HG03066 (cell line): ENCODE data around the gene TMEM88.

Experiments
- ATAC-seq: cut with Tn5 transposase; IDR thresholded peaks from one replicate; pipeline ENCODE4 v1.9.1; 2021; ENCODE audit warnings: low read depth; ENCODE audit not compliant: unreplicated experiment

Gene TMEM88

DNA sequence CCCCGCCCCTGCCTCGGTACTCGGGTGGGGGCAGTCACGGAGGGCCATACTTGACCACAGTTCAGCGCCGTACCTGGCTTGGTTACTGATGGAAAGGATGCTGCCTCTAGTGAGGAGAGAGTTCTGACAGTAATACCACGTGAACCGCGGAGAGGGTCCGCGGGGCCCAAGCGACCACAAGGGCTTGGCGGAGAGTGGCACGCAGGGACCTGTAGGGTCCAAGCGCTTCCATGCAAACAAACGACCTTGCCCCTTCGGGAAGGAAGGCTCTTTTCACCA, 11.7 kb upstream of the TMEM88 start:
- ATAC-seq, result no peak

DNA sequence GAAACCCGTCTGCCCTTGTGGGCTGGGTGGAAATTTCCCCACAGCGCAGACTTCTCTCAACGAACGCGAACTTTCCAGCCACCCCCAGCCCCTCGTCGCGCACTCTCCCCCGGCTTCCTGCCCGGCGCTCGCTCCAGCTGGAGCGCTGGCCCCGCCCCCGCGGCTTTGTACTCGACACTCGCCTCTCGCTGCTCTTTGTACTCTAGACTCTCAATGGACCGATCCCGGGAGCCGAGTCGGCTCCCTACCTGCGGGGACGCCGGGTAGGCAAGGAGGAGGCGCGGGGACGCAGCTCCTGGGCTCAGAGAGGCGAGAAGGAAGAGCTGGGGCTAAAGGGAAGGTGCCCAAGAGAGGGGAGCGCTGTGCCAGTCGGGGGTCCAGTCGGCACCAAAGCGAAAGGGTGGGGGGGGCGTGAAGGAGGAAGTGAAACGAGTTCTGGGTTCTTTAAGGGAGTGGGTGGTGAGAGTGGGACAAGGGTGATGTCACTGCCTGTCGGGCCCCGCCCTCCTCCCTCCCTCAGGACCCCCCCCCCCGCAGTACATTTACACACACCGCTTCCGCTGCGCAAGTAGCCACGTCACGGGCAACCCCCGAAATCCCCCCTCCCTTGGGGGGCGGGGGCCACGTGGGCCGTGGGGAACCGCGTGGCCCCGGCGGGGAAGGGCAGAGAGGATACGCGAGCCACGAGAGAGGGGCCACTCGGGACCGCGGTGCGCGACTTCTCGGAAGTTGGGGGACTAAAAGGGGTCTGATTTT, 11.2 kb upstream of the TMEM88 start:
- ATAC-seq, result no peak

DNA sequence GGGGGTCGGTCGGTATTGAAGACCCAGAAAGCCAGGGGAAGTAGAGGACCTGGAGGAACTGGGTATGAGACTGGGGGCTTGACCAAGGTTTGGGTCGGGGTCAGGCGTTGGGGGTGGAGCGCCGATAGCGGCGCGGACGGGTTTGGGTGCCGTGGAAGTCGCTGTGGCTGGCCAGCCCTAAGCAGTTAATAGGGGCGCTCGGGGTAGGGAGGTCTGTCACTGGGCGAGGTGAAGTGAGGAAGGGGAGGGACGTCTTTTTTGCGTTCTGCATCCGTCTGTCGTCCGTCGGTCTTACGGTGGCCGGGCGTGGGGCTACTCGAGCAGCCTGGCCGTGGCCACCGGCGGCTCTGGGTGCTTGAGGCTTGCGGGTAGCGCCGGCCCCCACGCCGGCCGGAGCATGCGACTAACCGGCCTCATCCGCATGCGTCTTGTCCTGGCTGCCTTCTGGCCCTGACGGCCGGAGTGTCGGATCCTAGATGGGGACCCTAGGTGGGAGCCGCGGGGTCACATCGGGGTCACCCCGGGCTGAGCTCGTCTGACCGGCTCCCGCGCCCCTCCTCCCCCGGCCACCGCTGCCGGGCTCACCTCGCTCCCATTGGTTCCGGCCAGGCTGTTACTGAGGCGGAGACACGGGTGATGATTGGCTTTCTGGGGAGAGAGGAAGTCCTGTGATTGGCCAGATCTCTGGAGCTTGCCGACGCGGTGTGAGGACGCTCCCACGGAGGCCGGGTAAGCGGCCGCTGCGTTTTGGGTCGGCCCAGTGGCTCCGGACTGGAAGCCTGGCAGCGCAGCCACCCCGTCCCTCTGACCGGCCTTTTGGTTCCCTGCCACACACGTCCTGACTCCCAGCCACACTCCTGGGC, 10.3 kb upstream of the TMEM88 start:
- ATAC-seq, result peak; percentile 38

DNA sequence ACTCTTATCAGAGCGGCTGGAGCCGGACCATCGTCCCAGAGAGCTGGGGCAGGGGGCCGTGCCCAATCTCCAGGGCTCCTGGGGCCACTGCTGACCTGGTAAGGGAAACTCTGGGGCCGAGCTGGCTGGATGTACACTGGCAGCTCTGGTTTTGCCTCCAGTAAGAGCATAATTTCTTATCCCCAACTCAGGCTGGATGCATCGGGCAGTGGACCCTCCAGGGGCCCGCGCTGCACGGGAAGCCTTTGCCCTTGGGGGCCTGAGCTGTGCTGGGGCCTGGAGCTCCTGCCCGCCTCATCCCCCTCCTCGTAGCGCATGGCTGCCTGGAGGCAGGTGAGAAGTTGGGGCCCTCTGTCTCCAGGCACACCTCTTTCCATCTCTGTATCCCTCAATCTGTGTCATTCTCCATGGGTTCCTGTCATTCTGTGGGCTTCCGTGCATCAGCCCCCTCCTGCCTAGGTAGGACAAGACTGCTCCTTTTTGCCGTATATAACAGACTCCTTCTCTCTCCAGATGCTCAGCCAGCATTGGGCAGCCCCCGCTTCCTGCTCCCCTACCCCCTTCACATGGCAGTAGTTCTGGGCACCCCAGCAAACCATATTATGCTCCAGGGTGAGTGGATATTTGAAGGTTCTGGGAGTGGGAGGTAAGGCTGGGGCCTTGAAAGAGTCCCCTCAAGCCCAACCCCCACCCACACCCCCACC, 9.4 kb upstream of the TMEM88 start:
- ATAC-seq, result no peak

DNA sequence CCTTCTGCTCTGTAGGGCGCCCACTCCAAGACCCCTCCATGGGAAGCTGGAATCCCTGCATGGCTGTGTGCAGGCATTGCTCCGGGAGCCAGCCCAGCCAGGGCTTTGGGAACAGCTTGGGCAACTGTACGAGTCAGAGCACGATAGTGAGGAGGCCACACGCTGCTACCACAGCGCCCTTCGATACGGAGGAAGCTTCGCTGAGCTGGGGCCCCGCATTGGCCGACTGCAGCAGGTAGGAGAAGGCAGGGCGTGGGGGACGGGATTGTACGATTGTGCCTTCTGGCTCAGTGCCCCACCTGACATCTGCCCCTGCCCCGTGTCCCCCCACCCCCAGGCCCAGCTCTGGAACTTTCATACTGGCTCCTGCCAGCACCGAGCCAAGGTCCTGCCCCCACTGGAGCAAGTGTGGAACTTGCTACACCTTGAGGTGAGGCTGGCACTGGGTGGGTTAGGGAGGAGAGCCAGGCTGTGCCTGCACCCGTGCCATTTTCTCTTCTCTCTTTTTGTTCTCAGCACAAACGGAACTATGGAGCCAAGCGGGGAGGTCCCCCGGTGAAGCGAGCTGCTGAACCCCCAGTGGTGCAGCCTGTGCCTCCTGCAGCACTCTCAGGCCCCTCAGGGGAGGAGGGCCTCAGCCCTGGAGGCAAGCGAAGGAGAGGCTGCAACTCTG, 8.7 kb upstream of the TMEM88 start:
- no peak for ATAC-seq

DNA sequence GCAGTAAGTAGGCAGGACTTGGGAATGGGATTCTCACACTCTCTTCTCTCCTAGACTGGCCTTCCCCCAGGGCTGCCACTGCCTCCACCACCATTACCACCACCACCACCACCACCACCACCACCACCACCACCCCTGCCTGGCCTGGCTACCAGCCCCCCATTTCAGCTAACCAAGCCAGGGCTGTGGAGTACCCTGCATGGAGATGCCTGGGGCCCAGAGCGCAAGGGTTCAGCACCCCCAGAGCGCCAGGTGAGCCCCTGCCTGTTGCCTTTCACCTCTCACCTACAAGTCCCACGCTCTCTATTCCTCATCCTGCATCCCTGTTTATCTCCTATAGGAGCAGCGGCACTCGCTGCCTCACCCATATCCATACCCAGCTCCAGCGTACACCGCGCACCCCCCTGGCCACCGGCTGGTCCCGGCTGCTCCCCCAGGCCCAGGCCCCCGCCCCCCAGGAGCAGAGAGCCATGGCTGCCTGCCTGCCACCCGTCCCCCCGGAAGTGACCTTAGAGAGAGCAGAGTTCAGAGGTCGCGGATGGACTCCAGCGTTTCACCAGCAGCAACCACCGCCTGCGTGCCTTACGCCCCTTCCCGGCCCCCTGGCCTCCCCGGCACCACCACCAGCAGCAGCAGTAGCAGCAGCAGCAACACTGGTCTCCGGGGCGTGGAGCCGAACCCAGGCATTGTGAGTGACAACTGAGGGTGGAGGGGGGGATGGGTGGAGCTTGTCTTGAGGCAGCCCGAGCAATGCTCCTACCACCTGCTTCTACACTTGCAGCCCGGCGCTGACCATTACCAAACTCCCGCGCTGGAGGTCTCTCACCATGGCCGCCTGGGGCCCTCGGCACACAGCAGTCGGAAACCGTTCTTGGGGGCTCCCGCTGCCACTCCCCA, 7.9 kb upstream of the TMEM88 start:
- ATAC-seq, result no peak

DNA sequence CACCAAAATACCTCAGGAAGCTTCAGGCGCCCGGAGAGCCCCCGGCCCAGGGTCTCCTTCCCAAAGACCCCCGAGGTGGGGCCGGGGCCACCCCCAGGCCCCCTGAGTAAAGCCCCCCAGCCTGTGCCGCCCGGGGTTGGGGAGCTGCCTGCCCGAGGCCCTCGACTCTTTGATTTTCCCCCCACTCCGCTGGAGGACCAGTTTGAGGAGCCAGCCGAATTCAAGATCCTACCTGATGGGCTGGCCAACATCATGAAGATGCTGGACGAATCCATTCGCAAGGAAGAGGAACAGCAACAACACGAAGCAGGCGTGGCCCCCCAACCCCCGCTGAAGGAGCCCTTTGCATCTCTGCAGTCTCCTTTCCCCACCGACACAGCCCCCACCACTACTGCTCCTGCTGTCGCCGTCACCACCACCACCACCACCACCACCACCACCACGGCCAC, 6.7 kb upstream of the TMEM88 start:
- no peak for ATAC-seq

DNA sequence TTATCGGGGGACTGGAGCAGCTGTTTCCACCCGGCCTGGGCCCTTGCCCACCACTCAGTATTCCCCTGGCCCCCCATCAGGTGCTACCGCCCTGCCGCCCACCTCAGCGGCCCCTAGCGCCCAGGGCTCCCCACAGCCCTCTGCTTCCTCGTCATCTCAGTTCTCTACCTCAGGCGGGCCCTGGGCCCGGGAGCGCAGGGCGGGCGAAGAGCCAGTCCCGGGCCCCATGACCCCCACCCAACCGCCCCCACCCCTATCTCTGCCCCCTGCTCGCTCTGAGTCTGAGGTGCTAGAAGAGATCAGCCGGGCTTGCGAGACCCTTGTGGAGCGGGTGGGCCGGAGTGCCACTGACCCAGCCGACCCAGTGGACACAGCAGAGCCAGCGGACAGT, 6.1 kb upstream of the TMEM88 start:
- no peak for ATAC-seq

DNA sequence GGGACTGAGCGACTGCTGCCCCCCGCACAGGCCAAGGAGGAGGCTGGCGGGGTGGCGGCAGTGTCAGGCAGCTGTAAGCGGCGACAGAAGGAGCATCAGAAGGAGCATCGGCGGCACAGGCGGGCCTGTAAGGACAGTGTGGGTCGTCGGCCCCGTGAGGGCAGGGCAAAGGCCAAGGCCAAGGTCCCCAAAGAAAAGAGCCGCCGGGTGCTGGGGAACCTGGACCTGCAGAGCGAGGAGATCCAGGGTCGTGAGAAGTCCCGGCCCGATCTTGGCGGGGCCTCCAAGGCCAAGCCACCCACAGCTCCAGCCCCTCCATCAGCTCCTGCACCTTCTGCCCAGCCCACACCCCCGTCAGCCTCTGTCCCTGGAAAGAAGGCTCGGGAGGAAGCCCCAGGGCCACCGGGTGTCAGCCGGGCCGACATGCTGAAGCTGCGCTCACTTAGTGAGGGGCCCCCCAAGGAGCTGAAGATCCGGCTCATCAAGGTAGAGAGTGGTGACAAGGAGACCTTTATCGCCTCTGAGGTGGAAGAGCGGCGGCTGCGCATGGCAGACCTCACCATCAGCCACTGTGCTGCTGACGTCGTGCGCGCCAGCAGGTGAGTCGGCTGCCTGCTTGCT, 5.6 kb upstream of the TMEM88 start:
- ATAC-seq, result no peak

DNA sequence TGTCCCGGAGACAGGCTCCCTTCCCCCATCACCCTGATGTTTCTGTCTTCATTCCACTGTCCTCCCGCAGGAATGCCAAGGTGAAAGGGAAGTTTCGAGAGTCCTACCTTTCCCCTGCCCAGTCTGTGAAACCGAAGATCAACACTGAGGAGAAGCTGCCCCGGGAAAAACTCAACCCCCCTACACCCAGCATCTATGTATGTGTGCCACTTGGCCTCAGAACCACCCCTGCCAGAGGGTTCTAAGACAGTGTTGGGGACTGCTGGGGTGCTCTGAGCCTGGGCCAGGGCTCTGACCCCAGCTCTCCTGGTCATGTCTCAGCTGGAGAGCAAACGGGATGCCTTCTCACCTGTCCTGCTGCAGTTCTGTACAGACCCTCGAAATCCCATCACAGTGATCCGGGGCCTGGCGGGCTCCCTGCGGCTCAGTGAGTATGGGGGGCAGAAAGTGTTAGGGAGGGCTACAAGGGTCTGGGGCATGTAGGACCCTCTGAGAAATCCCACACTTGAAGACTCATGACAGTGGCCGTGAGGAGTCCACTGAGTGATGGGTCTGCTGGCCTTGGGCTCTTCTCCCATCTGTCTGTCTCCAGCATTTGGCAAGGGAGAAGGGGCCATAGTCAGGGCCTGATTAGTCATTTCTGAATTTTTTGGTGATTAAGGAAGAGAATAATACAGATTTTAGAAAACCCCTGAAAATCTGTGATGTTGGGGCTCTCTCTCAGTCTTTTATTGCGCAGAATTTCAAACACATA, 4.9 kb upstream of the TMEM88 start:
- ATAC-seq, result no peak

DNA sequence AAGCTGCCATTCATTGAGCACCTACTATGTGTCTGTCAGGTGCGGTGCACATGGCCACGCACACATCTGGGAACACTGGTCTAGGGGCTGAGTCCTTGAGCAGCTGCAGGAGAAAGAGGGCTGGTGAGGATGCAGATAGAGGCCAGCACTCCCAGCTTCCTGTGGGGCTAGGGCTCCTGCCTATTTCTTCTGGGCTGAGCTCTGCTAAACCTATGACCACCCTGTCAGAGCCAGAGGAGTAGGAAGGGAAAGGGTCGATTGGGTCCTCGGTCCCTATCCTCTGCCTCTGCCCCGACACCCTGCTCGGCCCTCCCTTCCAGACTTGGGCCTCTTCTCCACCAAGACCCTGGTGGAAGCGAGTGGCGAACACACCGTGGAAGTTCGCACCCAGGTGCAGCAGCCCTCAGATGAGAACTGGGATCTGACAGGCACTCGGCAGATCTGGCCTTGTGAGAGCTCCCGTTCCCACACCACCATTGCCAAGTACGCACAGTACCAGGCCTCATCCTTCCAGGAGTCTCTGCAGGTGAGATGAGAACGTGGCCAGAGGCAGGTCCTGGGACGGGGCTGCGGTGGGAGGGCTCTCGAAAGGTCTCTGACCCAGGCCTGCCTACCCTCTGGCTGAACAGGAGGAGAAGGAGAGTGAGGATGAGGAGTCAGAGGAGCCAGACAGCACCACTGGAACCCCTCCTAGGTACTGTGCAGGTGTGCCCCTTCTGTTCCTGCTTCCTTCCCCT, 4.0 kb upstream of the TMEM88 start:
- no peak for ATAC-seq

DNA sequence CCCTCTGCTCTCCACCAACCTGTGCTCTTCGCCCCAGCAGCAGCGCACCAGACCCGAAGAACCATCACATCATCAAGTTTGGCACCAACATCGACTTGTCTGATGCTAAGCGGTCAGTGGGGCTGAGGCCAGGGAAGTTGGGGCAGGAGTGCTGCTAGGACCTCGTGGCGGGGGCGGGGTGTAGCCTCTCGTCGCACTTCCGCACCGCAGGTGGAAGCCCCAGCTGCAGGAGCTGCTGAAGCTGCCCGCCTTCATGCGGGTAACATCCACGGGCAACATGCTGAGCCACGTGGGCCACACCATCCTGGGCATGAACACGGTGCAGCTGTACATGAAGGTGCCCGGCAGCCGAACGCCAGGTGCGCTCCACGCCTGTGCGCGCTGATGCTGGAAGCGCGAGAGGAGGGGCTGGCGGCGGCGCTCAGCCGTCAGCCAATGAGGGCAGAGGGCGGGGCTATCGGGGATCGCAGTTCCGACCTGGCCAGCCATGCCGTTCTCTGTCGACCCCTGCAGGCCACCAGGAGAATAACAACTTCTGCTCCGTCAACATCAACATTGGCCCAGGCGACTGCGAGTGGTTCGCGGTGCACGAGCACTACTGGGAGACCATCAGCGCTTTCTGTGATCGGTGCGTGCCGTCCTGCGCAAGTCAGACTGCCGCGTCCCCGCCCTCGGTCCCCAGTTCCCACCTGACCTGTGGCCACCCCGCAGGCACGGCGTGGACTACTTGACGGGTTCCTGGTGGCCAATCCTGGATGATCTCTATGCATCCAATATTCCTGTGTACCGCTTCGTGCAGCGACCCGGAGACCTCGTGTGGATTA, 3.2 kb upstream of the TMEM88 start:
- peak; percentile 58 for ATAC-seq

DNA sequence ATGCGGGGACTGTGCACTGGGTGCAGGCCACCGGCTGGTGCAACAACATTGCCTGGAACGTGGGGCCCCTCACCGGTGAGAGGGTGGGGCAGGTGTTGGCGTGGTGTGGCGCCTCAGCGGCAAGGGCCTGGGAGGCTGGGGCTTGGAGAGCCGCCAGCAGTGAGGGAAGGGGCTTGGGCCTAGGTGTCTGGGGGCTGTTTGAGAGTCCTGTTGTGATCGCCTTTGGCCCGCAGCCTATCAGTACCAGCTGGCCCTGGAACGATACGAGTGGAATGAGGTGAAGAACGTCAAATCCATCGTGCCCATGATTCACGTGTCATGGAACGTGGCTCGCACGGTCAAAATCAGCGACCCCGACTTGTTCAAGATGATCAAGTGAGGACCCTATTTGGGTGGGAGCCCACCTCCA, 2.6 kb upstream of the TMEM88 start:
- no peak for ATAC-seq

DNA sequence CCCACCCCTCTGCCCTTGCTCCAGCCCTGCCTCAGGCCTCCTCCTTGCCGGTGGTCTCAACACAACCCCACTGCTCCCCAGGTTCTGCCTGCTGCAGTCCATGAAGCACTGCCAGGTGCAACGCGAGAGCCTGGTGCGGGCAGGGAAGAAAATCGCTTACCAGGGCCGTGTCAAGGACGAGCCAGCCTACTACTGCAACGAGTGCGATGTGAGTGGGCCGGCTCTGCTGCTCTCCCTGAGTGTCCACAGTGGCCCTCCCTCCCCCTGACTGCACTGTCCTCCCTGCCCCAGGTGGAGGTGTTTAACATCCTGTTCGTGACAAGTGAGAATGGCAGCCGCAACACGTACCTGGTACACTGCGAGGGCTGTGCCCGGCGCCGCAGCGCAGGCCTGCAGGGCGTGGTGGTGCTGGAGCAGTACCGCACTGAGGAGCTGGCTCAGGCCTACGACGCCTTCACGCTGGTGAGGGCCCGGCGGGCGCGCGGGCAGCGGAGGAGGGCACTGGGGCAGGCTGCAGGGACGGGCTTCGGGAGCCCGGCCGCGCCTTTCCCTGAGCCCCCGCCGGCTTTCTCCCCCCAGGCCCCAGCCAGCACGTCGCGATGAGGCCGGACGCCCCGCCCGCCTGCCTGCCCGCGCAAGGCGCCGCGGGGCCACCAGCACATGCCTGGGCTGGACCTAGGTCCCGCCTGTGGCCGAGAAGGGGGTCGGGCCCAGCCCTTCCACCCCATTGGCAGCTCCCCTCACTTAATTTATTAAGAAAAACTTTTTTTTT, 1.8 kb upstream of the TMEM88 start:
- ATAC-seq, result no peak

DNA sequence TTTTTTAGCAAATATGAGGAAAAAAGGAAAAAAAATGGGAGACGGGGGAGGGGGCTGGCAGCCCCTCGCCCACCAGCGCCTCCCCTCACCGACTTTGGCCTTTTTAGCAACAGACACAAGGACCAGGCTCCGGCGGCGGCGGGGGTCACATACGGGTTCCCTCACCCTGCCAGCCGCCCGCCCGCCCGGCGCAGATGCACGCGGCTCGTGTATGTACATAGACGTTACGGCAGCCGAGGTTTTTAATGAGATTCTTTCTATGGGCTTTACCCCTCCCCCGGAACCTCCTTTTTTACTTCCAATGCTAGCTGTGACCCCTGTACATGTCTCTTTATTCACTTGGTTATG, 1.2 kb upstream of the TMEM88 start:
- ATAC-seq, result no peak

DNA sequence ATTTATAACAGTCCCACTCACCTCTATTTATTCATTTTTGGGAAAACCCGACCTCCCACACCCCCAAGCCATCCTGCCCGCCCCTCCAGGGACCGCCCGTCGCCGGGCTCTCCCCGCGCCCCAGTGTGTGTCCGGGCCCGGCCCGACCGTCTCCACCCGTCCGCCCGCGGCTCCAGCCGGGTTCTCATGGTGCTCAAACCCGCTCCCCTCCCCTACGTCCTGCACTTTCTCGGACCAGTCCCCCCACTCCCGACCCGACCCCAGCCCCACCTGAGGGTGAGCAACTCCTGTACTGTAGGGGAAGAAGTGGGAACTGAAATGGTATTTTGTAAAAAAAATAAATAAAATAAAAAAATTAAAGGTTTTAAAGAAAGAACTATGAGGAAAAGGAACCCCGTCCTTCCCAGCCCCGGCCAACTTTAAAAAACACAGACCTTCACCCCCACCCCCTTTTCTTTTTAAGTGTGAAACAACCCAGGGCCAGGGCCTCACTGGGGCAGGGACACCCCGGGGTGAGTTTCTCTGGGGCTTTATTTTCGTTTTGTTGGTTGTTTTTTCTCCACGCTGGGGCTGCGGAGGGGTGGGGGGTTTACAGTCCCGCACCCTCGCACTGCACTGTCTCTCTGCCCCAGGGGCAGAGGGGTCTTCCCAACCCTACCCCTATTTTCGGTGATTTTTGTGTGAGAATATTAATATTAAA, 638 bp upstream of the TMEM88 start:
- ATAC-seq, result no peak
